ENCODE measurements around the gene USF2.
"Not testable (repeated sequence)": the region's sequence is repeated elsewhere in the genome, so short reads cannot be mapped to it uniquely, and the experiment has no call there.

USF2 gene, protein sequence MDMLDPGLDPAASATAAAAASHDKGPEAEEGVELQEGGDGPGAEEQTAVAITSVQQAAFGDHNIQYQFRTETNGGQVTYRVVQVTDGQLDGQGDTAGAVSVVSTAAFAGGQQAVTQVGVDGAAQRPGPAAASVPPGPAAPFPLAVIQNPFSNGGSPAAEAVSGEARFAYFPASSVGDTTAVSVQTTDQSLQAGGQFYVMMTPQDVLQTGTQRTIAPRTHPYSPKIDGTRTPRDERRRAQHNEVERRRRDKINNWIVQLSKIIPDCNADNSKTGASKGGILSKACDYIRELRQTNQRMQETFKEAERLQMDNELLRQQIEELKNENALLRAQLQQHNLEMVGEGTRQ

DNA sequence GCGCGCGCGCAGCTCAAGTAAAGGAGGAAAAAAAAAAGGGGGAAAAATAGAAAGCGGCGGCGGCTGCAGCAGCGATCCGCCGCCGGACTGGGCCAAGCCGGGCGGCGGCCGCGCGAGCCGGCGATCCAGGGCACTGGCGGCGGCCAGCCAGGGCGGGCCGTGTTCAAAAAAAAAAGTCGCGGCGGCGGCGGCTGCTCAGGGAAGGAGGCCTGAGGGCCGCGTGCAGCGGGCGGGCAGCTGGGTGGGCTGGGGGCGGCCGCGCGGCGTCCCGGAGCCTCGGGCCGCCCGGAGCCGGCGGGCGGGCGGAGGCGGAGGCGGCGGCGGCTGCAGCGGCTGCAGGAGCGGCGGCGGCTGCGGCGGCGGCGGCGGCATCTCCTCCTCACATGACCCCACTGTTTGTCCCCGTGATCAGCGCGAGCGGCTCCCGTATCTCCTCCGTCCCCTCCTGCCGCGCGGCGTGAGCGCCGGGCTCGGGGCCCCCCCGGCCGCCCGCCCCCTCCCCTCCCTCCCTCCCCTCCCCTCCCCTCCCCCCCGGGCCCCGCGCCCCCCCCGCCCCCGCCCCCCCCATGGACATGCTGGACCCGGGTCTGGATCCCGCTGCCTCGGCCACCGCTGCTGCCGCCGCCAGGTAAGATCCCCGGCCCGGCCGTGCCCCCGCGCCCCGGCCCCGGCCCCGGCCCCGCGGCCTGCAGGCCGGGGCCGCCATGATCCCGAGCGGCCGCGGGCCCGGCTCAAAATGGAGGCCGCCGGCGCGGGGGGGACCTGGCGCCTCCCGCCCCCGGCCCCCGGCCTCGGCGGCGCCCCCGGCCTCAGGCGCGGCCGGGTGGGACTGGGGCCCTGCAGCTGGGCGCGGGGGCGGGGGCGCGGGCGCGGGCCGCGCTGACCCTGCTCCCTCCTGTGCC lies at the start of gene USF2:
Gene USF2 (plus strand): TSS at position 427 of the 902 bp plus-strand sequence. CDS start 140 bp downstream, at position 567.
- in situ Hi-C loops (cut with MboI; ENCODE audit: low sequenced_read_pairs), result no loop called here

DNA sequence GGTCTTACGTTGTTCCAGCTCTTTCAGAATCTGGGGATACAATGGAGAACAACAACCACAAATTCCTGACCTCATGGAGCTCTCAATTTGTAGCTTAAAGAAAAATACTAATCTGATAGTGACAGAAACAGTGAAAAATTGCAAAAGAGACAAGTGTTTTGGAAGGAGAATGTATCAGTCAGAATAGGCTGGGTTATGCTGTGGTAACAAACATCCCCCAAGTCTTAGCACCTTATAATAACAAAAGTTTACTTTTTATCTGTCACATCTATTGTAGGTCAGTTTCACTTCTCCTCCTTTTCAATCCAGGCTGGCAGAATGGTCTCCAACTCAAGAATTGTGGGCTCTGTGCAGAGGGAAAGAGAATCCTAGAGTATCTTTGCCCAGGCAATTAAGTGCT lies 49.8 kb upstream of the USF2 start:
- in situ Hi-C loops (cut with MboI; ENCODE audit: low sequenced_read_pairs), result no loop called here

DNA sequence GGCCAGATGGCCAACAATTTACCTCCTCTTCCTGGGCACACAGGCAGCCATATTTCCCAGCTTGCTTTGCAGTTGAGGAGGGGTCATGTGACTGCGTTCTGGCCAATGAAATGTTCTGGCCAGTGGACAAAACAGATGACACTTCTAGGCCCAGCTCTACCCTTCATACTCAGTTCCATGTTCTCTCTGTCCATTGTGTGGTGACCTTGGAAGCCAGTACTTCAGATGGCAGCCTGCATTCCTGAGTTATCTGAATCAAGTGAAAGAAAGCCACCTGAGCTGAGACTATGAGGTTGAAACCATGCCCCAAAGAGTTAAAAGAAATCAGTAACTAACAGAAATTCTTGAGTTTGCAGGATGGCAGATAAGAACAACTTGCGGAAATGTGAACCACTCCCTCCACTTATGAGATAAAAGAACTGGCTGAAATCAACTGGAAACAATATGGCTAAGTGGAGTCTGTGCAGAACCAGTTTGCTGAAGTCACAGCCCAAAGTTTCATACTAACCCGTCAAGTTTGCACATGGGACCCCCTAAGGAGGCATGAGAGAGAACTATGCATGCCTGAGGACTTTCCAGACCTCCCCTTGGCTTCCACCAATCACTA lies 48.3 kb upstream of the USF2 start:
- in situ Hi-C loops (cut with MboI; ENCODE audit: low sequenced_read_pairs), result no loop called here

DNA sequence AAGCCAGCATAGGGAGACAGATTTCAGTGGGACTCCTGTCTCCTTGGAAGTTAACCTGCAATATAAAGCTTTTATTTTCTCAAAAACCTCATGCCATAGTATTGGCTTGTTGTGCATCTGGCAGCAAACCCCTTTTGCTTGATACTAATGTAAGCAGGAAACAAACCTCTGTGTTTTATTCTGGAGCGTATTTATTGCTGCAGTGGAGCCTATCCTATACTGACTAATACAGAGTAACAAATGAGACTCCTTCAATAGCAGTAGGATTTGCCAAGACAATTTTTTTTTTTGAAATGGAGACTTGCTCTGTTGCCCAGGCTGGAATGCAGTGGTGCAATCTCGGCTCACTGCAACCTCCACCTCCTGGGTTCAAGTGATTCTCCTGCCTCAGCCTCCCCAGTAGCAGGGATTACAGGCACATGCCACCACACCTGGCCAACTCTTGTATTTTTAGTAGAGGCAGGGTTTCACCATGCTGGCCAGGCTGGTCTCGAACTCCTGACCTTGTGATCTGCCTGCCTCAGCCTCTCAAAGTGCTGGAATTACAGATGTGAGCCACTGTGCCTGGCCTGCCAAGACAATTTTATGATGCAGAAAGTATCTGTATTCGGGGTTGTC lies 47.7 kb upstream of the USF2 start:
- in situ Hi-C loops (cut with MboI; ENCODE audit: low sequenced_read_pairs), result not testable (repeated sequence)

GRCh38 chr19:35222373-35223015 lies 46.3 kb upstream of the USF2 start:
- in situ Hi-C loops (cut with MboI; ENCODE audit: low sequenced_read_pairs), result no loop called here

DNA sequence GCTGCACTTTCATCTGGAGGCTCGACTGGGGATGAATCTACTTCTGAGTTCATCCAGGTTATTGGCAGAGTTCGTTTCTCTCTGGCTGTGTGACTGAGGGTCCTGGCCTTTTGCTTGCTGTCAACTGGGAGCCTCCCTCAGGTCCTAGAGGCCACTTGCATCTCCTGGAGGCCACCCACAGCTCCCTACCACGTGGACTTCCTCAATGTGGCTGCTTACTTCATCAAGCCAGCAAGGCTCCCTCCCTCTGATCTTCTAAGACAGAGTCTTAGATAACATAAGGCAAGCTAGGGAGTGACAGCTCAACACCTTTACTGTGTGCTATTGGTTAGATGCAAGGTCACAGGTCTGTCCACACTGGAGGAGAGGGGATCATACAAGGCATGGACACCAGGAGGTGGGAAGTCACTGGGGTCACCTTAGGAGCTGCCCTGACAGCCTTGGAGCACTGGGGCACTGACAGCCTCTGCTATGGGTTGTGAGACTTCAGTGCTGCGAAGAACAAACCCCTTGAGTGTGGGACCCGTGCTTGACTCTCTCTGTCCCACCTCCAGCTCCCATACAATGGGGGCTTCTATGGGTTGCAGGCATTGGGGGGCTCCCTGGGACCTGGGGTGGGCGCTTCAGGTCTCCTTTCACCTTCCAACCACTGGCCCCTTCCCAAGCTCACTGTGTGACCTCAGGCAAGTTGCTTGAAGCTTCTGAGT lies 45.5 kb upstream of the USF2 start:
- in situ Hi-C loops (cut with MboI; ENCODE audit: low sequenced_read_pairs), result no loop called here

- in situ Hi-C loops (cut with MboI; ENCODE audit: low sequenced_read_pairs), result no loop called here
Observed at GRCh38 chr19:35223862-35224505, 44.8 kb upstream of the USF2 start.

GRCh38 chr19:35224681-35225571 lies 43.8 kb upstream of the USF2 start:
- in situ Hi-C loops (cut with MboI; ENCODE audit: low sequenced_read_pairs), result no loop called here

GRCh38 chr19:35225951-35226350 lies 42.8 kb upstream of the USF2 start:
- in situ Hi-C loops (cut with MboI; ENCODE audit: low sequenced_read_pairs), result no loop called here

DNA sequence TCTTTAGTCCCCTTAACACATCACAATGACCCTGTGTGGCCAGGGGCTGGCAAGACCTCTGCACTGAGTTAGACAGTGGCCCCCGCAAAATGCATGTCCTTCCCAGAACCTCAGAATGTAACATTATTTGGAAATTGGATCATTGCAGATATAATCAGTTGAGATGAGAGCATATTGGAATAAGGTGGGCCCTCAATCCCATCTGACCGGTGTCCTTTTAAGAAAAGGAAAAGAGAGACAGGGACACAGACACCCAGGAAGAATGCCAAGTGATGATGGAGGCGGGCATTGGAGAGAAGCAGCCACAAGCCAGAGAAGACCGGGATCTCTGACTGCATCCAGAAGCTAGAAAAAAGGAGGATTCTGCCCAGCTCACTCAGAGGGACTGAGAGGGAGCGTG lies 42.0 kb upstream of the USF2 start:
- in situ Hi-C loops (cut with MboI; ENCODE audit: low sequenced_read_pairs), result no loop called here

DNA sequence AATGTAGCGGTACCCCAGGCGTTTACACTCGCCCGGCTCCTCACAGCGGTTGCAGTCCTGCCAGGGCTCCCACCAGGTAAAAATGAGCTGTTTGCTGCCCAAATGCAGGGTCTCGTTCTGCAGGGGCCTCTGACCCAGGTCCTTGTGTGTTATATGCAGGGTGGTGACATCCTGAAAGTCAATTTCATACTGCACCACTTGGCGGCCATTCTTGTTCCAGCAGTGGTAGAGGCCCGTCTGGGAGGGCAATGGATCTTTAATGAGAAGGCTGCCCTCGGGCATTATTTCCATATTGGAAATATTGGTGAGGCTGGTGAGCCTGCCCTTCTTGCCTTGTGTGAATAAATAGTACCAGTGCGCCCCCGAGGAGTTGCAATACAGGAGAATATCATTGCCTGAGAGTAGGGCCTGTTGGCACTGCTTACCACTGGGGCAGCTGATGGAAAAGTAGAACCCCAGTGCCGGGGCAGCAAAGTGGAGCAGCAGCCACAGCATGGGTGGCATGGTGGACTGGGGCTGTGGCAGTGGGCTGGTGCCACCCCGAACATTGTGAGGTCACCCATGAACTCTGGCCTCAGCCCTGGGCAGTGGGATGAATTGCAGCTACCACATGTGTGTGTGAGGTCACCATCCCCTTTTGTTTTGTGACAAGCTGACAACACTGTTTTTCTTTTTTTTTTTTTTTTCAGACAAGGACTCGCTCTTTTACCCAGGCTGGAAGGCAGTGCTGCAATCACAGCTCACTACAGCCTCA lies 40.4 kb upstream of the USF2 start, which contains the start of gene FAM187B:
Gene FAM187B (minus strand): TSS at position 563 of the 754 bp plus-strand sequence. CDS start 59 bp downstream, at position 504.
- in situ Hi-C loops (cut with MboI; ENCODE audit: low sequenced_read_pairs), result no loop called here

DNA sequence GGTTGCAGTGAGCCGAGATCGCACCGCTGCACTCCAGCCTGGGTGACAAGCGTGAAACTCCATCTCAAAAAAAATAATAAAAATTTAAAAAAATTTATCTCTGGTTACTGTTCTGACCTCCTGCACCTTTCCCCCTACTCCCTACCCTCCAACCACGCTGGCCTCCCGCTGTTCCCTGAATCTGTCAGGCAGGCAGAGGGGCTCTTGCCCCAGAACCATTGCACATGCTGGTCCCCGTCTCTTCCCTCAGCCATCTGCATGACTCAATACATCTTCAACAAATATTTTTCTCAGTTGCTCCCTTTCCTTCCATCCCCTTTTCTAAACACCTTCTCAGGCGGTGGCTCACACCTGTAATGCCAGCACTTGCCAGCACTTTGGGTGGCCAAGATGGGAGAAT lies 39.2 kb upstream of the USF2 start:
- in situ Hi-C loops (cut with MboI; ENCODE audit: low sequenced_read_pairs), result no loop called here

- in situ Hi-C loops (cut with MboI; ENCODE audit: low sequenced_read_pairs), result no loop called here
Observed at GRCh38 chr19:35231956-35232645, 36.7 kb upstream of the USF2 start.

DNA sequence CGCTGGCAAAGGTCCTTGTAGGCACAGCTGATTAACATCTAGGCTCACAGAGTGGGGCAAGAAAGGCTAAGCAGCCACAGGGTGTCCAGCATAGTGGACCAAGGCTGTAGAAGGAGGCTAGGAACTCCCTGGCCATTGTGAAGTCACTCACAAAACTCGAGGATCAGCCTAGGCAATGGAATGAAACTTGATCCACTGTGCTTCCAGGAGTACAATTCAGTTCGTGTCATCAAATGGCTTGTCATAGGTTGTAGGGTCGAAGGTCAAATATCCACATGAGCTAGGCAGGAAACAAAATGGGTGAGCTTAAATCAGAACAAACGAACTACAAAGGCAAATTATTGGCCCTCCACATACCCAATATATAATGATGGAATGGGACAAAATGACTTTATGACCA lies 35.9 kb upstream of the USF2 start:
- in situ Hi-C loops (cut with MboI; ENCODE audit: low sequenced_read_pairs), result no loop called here

GRCh38 chr19:35236638-35237400 lies 31.9 kb upstream of the USF2 start:
- in situ Hi-C loops (cut with MboI; ENCODE audit: low sequenced_read_pairs), result no loop called here

- in situ Hi-C loops (cut with MboI; ENCODE audit: low sequenced_read_pairs), result not testable (repeated sequence)
Observed at GRCh38 chr19:35239597-35239996, 29.2 kb upstream of the USF2 start.
